Measurements from ENCODE around the gene SUSD4.
A peak's percentile ranks its signal among the peaks of the same experiment; 100 is the strongest.

SUSD4 gene

GRCh38 chr1:223248001-223248769 lies 115.8 kb downstream of the SUSD4 start:
- no peak for DNase-seq

GRCh38 chr1:223246476-223247112 lies 117.4 kb downstream of the SUSD4 start:
- DNase-seq, result no peak

- no peak for DNase-seq
Measured at GRCh38 chr1:223245983-223246382, 118.0 kb downstream of the SUSD4 start.

DNA sequence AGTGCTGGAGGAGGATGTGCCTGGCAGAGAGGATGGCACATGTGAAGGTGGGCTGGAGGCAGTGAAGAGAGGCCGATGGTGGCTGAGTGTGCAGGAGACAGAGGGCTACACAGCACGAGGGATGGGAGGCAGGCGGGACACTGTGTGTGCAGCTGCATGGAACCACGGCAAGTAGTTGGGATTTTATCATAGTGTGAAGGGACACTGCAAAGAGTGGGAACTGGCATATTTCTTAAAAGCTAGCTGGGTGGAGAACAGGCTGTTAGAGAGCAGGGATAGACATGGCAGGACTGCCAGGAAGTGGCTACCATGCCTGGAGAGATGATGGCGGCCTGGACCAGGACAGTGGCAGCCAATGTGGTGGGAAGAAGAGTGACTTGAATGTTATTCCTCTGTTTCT lies 118.6 kb downstream of the SUSD4 start:
- no peak for DNase-seq

DNA sequence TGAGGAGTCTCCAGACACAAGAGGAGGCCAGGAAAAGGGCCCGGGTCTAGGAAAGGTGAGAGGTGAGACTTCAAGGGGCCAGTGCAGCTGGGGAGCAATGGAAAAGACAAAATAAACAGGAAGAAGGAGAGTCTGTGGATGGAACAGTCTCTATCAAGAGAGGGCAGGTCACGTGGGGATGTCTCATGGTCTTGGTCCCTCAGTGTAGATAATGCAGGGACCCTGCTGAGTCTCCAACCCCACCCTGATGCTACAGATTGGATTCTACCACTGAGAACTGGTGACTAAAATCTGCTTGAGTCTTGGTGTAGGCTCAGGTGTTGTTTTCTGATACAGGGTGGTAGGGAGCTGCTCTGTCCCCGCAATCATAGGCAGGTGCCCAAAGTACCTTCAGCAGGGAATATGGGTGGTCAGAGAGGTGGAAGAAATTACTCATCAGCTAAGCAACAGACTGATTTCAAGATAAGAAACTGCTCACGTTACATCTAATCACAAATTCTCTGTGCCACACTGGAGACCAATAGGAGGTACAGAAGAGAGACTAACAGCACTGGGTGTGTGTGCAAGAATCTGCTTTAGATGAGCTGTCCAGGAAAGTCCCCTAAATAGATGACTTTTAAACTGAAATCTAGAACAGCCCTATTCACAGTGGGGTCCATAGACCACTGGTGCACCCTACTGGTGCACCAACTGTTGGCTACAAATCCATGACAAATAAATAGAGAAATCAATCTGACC lies 119.4 kb downstream of the SUSD4 start:
- DNase-seq, result peak in 1 of 2 experiments; percentile 13

GRCh38 chr1:223243441-223244050 lies 120.4 kb downstream of the SUSD4 start:
- DNase-seq, result no peak

- no peak for DNase-seq
Measured at GRCh38 chr1:223242971-223243370, 121.0 kb downstream of the SUSD4 start.

GRCh38 chr1:223242382-223242955 lies 121.5 kb downstream of the SUSD4 start:
- no peak for DNase-seq

- DNase-seq, result no peak
Measured at GRCh38 chr1:223240122-223240521, 123.9 kb downstream of the SUSD4 start.

- no peak for DNase-seq
Measured at GRCh38 chr1:223235091-223235490, 128.9 kb downstream of the SUSD4 start.

GRCh38 chr1:223234534-223234933 lies 129.4 kb downstream of the SUSD4 start:
- DNase-seq, result no peak

- DNase-seq, result no peak
Measured at GRCh38 chr1:223234170-223234514, 129.8 kb downstream of the SUSD4 start.

GRCh38 chr1:223233410-223234169 lies 130.4 kb downstream of the SUSD4 start:
- DNase-seq, result no peak

DNA sequence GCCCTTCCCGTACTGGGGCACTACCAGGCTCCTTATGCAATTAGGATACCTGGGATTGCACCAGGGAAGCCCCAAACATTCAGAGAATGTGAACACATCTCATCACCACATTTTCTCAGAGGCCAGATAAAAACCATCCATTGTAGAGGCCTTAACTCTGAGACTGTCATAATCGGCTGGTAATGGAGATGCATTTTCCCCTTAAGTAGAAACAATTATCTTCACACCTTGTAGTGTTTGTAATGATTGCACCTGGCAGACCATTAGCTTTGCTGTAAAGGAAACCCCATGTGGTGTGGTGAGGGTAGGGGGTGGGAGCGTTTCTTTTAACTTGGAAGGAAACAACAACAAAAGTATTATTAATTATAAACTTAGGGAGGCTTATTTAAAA lies 131.0 kb downstream of the SUSD4 start:
- DNase-seq, result no peak

DNA sequence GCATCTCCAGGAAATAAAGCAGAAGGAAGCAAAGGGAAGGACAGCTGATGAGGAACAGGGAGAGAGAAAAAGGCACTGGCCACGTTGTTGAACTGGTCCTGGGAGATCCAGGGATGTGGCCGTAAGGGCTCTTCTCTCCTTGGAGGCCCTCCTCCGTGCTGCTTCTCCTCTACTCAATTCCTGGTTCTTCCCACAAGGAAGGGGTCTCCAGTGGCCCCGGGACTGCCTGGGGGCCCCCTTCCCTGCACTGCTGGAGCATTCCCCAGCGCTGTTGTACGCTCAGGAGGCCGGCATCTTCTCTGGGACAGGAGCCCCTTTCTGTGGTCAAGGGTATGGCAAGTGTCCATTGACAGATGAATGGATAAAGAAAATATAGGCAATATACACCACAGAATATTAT lies 132.4 kb downstream of the SUSD4 start:
- no peak for DNase-seq

DNA sequence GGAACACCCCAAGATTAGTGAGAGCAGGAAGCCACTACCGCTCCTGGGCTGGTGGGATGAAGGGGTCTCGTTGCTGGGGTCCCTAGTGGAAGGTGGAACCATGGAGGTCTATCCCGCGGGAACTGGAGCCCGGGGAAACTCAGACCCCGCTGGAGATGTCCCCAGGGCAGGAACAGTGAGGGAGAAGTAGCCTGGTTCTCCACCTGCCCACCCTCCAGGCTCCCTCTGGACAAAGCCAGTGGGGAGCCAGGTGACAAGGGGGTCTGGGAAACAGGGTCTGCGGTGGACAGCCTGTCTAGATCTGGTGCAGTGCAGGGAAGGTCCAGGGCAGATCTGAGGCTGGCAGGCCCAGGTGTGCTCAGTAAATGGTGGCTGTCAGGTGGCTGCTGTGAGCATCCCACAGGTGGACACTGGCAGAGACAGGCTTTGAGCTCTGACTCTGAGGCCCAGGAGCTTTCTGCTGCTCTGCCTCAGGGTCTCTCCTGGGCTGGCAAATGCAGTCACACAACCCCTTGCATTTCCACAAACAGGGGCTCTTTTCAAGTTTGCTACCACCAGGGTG lies 132.9 kb downstream of the SUSD4 start:
- DNase-seq, result no peak

DNA sequence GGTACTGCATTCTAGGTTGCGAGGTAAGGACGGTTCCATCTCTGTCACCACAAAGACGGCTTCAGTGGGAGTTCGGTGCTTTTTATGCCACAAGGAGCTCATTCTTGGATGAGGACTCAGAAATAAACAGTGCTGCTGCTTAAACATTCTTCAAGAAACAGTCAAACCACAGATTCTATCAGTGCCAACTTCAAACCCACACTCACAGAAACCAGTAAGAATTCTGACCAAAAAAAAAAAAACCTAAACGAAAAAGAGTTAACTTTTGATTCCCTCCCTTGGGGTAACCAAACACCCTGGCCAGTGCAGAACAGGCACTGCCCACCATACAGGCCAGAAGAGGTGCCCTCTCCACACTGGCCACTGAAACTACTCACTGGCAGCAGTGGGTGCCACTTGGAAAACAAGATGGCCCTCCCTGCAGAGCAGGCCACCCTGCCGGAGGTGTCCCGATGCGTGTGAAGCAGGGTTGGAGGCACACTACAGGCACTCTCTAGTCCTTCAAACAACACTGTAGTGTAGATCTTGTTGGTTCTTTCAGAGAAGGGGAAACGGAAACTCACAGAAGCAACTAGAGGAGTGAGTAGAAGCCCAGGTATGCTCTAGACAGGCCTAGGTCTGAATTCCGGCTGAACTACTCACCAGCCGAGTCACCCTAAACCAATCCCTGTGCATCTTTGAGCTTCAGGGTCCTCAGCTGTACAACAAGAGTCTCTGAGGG lies 133.7 kb downstream of the SUSD4 start:
- no peak for DNase-seq

DNA sequence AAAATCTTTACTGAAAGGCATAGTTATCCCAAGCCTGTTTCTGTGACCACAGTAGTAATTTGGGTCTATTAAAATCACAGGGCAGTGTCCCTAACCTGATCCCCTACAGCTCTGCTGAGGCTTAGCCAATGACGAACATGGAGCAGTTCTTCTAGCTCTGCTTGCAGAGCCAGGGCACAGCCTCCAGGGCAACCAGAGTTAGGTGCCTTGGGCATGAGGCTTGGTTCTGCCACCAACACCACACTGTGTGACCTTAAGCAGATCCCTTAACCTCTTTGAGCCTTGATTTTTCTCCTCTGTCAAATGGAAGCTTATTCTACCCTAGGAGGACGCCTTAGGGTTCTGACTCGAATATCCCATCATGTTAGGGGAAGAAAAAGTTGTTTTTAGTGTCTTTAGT lies 134.2 kb downstream of the SUSD4 start:
- no peak for DNase-seq

DNA sequence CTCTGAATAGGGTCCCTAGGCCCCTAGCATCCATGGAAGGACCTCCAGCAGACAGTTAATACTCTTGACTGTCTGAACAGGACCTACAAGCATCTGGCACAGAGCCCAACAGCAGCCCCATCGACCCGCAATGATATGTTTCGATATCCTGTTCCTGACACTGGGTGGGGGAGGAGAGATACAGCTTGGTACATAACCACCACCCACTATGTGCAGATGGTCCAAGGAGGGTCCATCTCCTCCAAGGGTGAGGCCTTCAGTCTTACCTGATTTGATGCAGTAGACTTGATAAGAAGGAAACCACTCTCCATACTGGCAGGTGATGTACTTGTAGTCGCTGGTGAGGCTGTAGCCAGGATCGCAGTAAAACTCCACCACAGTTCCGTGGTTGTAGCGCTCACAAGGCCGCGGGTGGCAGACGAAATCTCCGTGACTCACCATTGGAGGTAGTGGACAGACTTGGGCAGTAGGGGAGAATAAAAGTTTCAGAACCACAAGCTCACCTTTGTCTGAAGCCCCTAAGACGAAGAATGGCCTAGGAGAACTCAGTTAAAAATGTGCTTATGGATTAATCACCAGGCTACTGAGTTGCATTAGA lies 134.9 kb downstream of the SUSD4 start:
- no peak for DNase-seq

DNA sequence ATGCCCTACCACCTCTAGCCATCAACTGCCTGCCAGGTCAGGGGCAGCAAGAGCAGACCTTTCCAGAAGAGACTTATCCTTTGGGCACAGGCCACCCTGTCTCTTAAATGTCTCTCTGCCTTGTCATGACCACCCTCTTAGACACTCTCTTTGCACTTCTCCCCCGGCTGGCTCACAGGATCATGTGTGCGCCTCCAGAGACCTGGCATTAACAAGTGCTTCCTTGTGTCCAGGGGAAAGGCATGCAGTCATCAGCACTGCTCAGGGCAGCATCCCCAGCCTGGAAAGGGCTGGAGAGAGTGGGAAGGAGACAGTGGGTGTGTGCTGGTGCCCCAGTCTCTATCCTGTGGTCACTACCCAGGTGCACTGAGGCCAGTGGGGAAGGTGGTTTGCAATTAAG lies 135.8 kb downstream of the SUSD4 start:
- no peak for DNase-seq

All from NCI-H524 (cell line).